MM.1S (cell line): ENCODE data around the gene DSCAM.

Experiments
- DNase-seq: peaks from one replicate; pipeline ENCODE4 v3.0.0-alpha.2; 2015
- H2AFZ ChIP-seq: fragments of 300-600 bp; sonication (generic); 2 replicates; pipeline ENCODE4 v1.6.0; 2016; ENCODE audit warnings: antibody characterized with exemption, low read length
- H3F3A ChIP-seq: fragments of 300-600 bp; sonication (generic); 2 replicates; pipeline ENCODE4 v1.6.1; 2016; ENCODE audit warnings: mild to moderate bottlenecking, antibody characterized with exemption, low read length, moderate library complexity, mixed read lengths; ENCODE audit not compliant: insufficient read depth
- H3K27ac ChIP-seq: fragments of 300-600 bp; sonication (generic); 2 replicates; pipeline ENCODE4 v1.5.1; 2016; ENCODE audit warnings: mild to moderate bottlenecking, low read length
- H3K27me3 ChIP-seq: fragments of 300-600 bp; sonication (generic); replicated peaks from 2 replicates; pipeline ENCODE4 v1.6.0; 2016; ENCODE audit warnings: low read length; ENCODE audit not compliant: insufficient read depth
- H3K36me3 ChIP-seq: fragments of 300-600 bp; sonication (generic); replicated peaks from 2 replicates; pipeline ENCODE4 v1.6.1; 2016; ENCODE audit warnings: mild to moderate bottlenecking, low read length, mixed read lengths; ENCODE audit not compliant: insufficient read depth
- H3K4me1 ChIP-seq: fragments of 300-600 bp; sonication (generic); 2 replicates; pipeline ENCODE4 v1.6.1; 2016; ENCODE audit warnings: low read length, mixed read lengths
- H3K4me2 ChIP-seq: fragments of 300-600 bp; sonication (generic); 2 replicates; pipeline ENCODE4 v1.6.0; 2016; ENCODE audit warnings: low read depth, low read length
- H3K4me3 ChIP-seq: fragments of 300-600 bp; sonication (generic); 2 replicates; pipeline ENCODE4 v1.5.1; 2016; ENCODE audit warnings: low read length, mixed read lengths
- H3K79me2 ChIP-seq: fragments of 300-600 bp; sonication (generic); 2 replicates; pipeline ENCODE4 v1.6.1; 2016; ENCODE audit warnings: mixed run types, low read length, mixed read lengths
- H3K9ac ChIP-seq: fragments of 300-600 bp; sonication (generic); 2 replicates; pipeline ENCODE4 v1.6.1; 2016; ENCODE audit warnings: low read length, mixed read lengths
- H3K9me2 ChIP-seq: fragments of 300-600 bp; sonication (generic); replicated peaks from 2 replicates; pipeline ENCODE4 v1.6.1; 2016; ENCODE audit warnings: mild to moderate bottlenecking, low read length, mixed read lengths; ENCODE audit not compliant: insufficient read depth
- H3K9me3 ChIP-seq: fragments of 300-600 bp; sonication (generic); replicated peaks from 2 replicates; pipeline ENCODE4 v1.6.1; 2016; ENCODE audit warnings: mild to moderate bottlenecking, low read length, mixed read lengths; ENCODE audit not compliant: insufficient read depth
- H4K20me1 ChIP-seq: fragments of 300-600 bp; sonication (generic); 2 replicates; pipeline ENCODE4 v1.6.1; 2016; ENCODE audit warnings: mild to moderate bottlenecking, low read length, moderate library complexity, mixed read lengths; ENCODE audit not compliant: insufficient read depth
- CTCF ChIP-seq: fragments of 300-600 bp; sonication (generic); IDR thresholded peaks from 2 replicates; pipeline ENCODE4 v1.5.1; 2016; ENCODE audit warnings: antibody characterized with exemption, low read length, mixed read lengths
- EZH2 ChIP-seq: fragments of 300-600 bp; sonication (generic); optimal IDR thresholded peaks from 2 replicates; pipeline ENCODE3; 2017; ENCODE audit warnings: low read depth, mild to moderate bottlenecking, antibody characterized with exemption, low read length, mixed read lengths
- EZH2phosphoT487 ChIP-seq: fragments of 300-600 bp; sonication (generic); IDR thresholded peaks from 2 replicates; pipeline ENCODE4 v1.6.1; 2018; ENCODE audit warnings: antibody characterized with exemption, low read length

DSCAM gene

GRCh38 chr21:40457741-40458140 lies 389.2 kb downstream of the DSCAM start:
- Histone ChIP-seq H3K79me2 (no peaks in the 10 kb centered on the region), H3K9me3 (no peaks in the 10 kb centered on the region), H3K27me3 (no peaks in the 10 kb centered on the region), H3K4me3 (no peak overlapping the region), H2AFZ (no peak overlapping the region), H3K9ac (no peak overlapping the region), H3F3A (peaks cover 4% of the 10 kb centered on the region; the same call in 1 of the 2 replicates), H3K36me3 (no peaks in the 10 kb centered on the region), H3K4me2 (no peak overlapping the region), H3K27ac (no peak overlapping the region), H3K4me1 (peaks cover 16% of the 10 kb centered on the region), H4K20me1 (no peaks in the 10 kb centered on the region), H3K9me2 (no peaks in the 10 kb centered on the region)
- DNase-seq: no peak
- TF ChIP-seq CTCF (no peak), EZH2 (no peak), EZH2phosphoT487 (no peak)

- peak; percentile 76 for DNase-seq
- Histone ChIP-seq H3K27ac (peak overlapping the region; percentile 3; the same call in 1 of the 2 replicates), H3K9me2 (no peaks in the 10 kb centered on the region), H3K36me3 (no peaks in the 10 kb centered on the region), H2AFZ (0 out of 2 replicates have a peak overlapping the region, but pooled peaks have one; percentile 5), H3K27me3 (no peaks in the 10 kb centered on the region), H4K20me1 (no peaks in the 10 kb centered on the region), H3K4me2 (peak overlapping the region; percentile 5), H3K9ac (no peak overlapping the region), H3K4me3 (no peak overlapping the region), H3K79me2 (no peaks in the 10 kb centered on the region), H3F3A (peaks cover 4% of the 10 kb centered on the region; the same call in 1 of the 2 replicates), H3K4me1 (peaks cover 16% of the 10 kb centered on the region), H3K9me3 (no peaks in the 10 kb centered on the region)
- no peak for TF ChIP-seq EZH2phosphoT487
- TF ChIP-seq EZH2: no peak
- no peak for TF ChIP-seq CTCF
Measured at GRCh38 chr21:40454057-40454456, 392.9 kb downstream of the DSCAM start.

- no peaks in the 10 kb centered on the region for H3K79me2 ChIP-seq
- H3K9ac ChIP-seq: no peak overlapping the region
- DNase-seq: no peak
- no peaks in the 10 kb centered on the region for H3K27me3 ChIP-seq
- H3K36me3 ChIP-seq: no peaks in the 10 kb centered on the region
- peak overlapping the region; percentile 5; the same call in 1 of the 2 replicates for H3K4me2 ChIP-seq
- peaks cover 4% of the 10 kb centered on the region; the same call in 1 of the 2 replicates for H3F3A ChIP-seq
- H3K4me3 ChIP-seq: no peak overlapping the region
- H3K9me3 ChIP-seq: no peaks in the 10 kb centered on the region
- TF ChIP-seq EZH2 (no peak), EZH2phosphoT487 (no peak), CTCF (no peak)
- peaks cover 16% of the 10 kb centered on the region for H3K4me1 ChIP-seq
- H3K27ac ChIP-seq: no peak overlapping the region
- H4K20me1 ChIP-seq: no peaks in the 10 kb centered on the region
- no peak overlapping the region for H2AFZ ChIP-seq
- no peaks in the 10 kb centered on the region for H3K9me2 ChIP-seq
Measured at GRCh38 chr21:40453183-40453582, 393.8 kb downstream of the DSCAM start.
